HT-29 (cell line): ENCODE measurements around the gene HNRNPDL. TPM values are rescaled to one million over a fixed set of nuclear protein-coding genes. Genes with fewer than 3 reads are reported as not detected.
"Not testable (repeated sequence)": the region's sequence is repeated elsewhere in the genome, so short reads cannot be mapped to it uniquely, and the experiment has no call there.

Experiments
- DNase-seq: peaks from one replicate; pipeline ENCODE4 v3.0.0-alpha.2; 2015; ENCODE audit warnings: low spot score
- total RNA-seq: library from RNA; depleted of rRNA; stranded (reverse); fragments of >200 nt; shearing (Covaris generic); gene quantifications from 2 replicates; pipeline ENCODE4 v1.2.3, GENCODE V29; 2014

The HNRNPDL gene
- total RNA-seq, 1 experiment from 2014 or later: 127 TPM

- no peak for DNase-seq
Observed at GRCh38 chr4:82433791-82434190, 3.5 kb upstream of the HNRNPDL start.

GRCh38 chr4:82432596-82432995 is 2.3 kb upstream of the HNRNPDL start:
- no peak for DNase-seq

- no peak for DNase-seq
Observed at GRCh38 chr4:82431831-82432230, 1.6 kb upstream of the HNRNPDL start.

- peak; percentile 67 for DNase-seq
Observed at GRCh38 chr4:82430964-82431745, 893 bp upstream of the HNRNPDL start.

GRCh38 chr4:82429728-82430192 is 502 bp downstream of the HNRNPDL start:
- DNase-seq: peak; percentile 62

GRCh38 chr4:82428969-82429727 is 1.1 kb downstream of the HNRNPDL start:
- peak; percentile 97 for DNase-seq

- DNase-seq: no peak
Observed at GRCh38 chr4:82428526-82428968, 1.7 kb downstream of the HNRNPDL start.

GRCh38 chr4:82425478-82425877 is 4.8 kb downstream of the HNRNPDL start:
- DNase-seq: no peak

GRCh38 chr4:82423245-82424054 is 6.8 kb downstream of the HNRNPDL start:
- DNase-seq: peak; percentile 24

- peak; percentile 29 for DNase-seq
Observed at GRCh38 chr4:82422616-82423015, 7.6 kb downstream of the HNRNPDL start.

- DNase-seq: peak; percentile 23
Observed at GRCh38 chr4:82421796-82422560, 8.3 kb downstream of the HNRNPDL start.

- no peak for DNase-seq
Observed at GRCh38 chr4:82419451-82419850, 10.8 kb downstream of the HNRNPDL start.

GRCh38 chr4:82415922-82416365 is 14.3 kb downstream of the HNRNPDL start:
- no peak for DNase-seq

GRCh38 chr4:82415061-82415460 is 15.2 kb downstream of the HNRNPDL start:
- DNase-seq: not testable (repeated sequence)

- DNase-seq: no peak
Observed at GRCh38 chr4:82403725-82404124, 26.5 kb downstream of the HNRNPDL start.

- DNase-seq: no peak
Observed at GRCh38 chr4:82402196-82402775, 28.0 kb downstream of the HNRNPDL start.

GRCh38 chr4:82401600-82401999 is 28.7 kb downstream of the HNRNPDL start:
- no peak for DNase-seq

- DNase-seq: no peak
Observed at GRCh38 chr4:82398263-82398662, 32.0 kb downstream of the HNRNPDL start.

- no peak for DNase-seq
Observed at GRCh38 chr4:82397527-82397926, 32.7 kb downstream of the HNRNPDL start.

GRCh38 chr4:82394896-82395295 is 35.4 kb downstream of the HNRNPDL start:
- DNase-seq: peak; percentile 86

GRCh38 chr4:82390061-82390460 is 40.2 kb downstream of the HNRNPDL start:
- not testable (repeated sequence) for DNase-seq
